SIG-M5 (cell line): Measurements from ENCODE around the gene ZNF628.
"Not testable (repeated sequence)": the region's sequence is repeated elsewhere in the genome, so short reads cannot be mapped to it uniquely, and the experiment has no call there.

ENCODE experiments used
- DNase-seq: peaks from one replicate; lab custom pipeline; 2025; lab: John Stamatoyannopoulos, UW

The ZNF628 gene

DNA sequence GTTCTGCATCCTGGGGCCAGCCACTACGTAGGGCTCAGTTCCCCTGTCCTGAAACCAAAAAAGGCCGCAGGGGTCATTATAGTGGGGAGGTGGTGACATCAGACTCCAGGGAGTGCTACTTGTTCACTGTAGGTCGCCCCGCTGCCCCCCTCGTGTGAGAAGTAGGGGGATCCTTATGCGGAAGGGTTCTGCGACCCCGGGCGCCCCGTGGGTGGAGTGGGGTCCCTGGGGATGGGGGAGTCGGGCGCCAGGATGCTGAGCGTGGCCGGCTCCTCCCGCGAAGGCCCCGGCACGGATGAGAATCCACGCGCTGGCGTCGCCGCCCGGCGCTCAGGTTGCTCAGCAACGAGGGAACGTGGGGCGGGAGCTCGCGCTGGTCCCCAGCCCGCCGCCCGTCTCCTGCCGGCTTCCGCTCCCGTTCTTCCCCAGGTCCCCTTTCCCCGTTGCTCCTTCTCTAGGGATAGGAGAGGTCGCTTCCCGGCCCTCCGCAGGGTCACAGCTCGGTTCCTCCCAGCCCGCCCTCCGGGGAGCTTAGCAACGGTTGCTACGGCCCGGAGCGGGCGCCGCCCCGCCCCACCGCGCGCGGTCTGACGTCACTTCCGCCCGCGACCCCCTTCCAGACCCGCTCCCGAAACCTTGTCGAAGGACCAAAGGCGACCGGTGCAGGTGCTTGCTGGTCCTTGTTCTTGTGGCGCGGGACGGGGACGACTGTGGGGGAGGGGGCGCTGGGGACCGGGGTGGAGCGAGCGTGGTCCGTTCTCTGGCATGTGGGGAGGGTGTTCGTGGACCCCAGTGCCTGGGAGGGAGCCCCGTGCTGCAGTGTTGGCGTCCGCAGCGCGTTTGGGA lies 8.4 kb downstream of the ZNF628 start, which contains the start of gene NAT14:
Gene NAT14, plus strand, starts transcription at position 596 of the 846 bp plus-strand sequence. CDS start 521 bp downstream, outside the sequence.
- DNase-seq: no peak

DNA sequence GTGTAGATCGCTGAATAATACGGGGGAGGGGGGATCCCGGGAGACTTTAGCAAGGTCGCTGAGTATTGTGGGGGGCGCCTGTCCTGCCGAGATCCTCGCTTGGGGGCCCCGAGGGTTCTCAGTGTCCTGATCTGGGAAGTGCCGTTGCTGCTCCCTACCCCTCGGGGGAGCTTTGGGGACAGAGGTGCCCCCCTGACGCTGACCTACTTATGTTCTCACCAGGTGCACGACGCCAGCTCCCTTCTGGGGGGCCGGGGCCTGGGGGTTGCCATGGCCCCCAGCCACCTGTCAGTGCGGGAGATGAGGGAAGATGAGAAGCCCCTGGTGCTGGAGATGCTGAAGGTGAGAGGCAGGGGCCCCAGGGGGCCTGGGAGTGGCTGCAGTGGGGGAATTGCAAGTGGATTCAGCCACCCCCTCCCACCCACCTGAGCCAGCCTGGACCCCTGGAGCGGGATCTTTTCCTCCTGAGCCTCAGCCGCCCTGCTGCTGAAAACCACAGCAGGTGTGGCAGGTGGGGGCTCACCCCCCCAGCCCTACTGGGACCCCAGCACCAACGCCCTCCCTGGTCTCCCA lies 9.1 kb downstream of the ZNF628 start:
- DNase-seq: no peak

DNA sequence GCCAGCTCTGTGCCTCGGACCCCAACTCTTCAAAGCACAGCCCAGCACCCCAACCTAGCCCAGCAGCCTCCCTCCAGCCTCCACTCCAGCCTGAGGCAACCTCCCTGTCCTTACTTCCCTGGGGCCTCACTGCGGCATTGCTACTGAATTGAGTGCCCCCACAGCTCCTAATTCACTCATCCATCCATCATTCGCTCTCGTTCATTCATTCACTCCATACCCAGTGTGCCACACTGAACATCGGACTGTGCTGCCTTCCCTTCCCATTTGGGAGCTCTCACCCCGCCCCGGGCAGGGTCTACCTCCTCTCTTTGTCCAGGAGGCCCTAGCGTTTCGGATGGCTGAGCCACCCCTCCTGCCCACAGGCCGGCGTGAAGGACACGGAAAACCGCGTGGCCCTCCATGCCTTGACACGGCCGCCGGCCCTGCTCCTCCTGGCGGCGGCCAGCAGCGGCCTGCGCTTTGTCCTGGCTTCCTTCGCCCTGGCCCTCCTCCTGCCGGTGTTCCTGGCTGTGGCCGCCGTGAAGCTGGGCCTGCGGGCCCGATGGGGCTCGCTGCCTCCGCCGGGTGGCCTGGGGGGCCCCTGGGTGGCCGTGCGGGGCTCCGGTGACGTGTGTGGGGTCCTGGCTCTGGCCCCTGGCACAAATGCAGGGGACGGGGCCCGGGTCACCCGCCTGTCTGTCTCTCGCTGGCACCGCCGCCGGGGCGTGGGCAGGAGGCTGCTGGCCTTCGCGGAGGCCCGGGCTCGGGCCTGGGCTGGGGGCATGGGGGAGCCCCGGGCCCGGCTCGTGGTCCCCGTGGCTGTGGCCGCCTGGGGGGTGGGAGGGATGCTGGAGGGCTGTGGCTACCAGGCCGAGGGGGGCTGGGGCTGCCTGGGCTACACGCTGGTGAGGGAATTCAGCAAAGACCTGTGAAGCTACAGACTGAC lies 9.9 kb downstream of the ZNF628 start:
- DNase-seq: no peak

DNA sequence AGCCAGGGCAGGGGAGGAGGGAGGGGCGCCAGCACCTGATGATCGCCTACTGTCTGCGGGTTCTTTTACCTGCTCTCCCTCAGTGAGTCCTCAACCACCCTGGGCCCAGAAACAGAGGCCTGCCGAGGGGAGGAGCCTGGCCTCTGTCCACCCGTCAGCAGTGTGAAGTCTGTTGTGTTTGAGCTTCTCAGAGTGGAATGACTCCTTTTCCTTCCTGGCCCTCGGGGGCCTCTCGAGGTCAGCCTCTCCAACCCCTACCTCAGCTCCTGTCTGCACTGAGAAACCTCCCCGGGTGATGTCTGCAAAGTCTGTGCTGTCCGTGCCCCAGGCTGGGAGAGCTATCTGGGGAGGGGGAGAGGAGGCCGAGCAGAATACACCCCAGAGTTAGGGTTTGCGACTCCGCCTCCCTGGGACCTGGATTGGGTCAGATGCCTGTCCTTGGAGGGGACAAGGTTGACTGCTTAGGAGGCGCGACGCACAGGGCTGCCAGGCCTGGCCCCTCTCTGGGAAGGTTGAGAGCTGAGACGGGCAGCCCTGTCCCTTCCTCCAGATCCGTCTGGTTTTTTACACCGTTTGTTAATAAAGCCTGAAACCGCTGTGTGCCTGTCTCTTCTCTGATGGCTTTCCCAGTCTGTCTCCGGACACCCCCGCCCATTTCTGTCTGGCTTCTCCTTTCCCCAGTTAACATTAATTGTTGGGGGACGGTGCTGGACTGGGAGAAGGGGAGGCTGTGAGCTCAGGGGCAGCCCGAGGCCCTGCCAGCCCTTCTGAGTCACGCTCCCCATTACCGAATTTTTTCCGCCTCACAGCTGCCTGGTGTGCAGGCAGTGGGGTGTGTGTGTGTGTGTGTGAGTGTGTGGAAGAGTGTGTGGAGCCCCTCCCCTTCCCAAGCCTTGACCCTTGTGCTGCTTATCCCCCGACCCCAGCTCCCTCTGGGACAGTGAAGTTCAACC lies 10.8 kb downstream of the ZNF628 start:
- DNase-seq: no peak

DNA sequence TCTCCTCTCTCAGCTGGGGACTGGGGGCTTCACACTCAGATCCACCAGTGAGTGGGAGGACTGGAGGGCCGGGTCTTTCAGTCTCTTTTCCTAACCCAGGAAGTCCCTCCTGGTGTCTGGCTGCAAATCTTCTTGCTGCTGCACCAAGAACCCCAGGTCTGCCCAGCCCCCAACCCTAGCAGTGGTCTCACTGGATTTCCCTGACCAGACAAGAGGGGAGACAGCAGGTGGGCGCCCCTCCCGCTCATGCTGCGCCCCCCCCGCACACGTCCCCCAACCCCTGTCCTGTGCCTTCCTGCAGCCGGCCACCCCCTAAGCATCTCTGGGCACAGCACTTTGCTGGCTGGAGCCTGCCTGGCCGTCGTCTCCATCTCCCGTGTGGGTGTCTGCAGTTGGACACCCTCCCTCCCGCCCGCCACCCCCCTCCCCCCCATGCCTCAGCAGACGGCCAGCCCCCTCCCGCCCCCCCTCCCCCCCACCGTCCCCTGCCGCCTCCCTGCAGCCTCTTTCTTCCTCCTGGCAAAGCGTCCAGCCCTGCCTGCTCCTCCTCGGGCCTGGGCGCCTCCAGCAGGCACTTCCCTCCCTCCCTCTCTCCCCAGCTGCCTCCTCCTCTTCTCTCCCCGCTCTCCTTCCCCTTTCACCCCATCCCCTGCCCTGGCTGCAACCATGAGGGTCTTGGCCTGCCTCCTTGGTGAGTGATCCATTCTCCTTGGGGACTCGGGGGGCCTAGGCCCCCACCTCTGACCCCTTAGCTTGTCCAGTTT lies 11.7 kb downstream of the ZNF628 start, which contains the start of gene SSC5D:
Gene SSC5D, plus strand, starts transcription at position 513 of the 764 bp plus-strand sequence. Its CDS starts 154 bp downstream, at position 667.
- no peak for DNase-seq

DNA sequence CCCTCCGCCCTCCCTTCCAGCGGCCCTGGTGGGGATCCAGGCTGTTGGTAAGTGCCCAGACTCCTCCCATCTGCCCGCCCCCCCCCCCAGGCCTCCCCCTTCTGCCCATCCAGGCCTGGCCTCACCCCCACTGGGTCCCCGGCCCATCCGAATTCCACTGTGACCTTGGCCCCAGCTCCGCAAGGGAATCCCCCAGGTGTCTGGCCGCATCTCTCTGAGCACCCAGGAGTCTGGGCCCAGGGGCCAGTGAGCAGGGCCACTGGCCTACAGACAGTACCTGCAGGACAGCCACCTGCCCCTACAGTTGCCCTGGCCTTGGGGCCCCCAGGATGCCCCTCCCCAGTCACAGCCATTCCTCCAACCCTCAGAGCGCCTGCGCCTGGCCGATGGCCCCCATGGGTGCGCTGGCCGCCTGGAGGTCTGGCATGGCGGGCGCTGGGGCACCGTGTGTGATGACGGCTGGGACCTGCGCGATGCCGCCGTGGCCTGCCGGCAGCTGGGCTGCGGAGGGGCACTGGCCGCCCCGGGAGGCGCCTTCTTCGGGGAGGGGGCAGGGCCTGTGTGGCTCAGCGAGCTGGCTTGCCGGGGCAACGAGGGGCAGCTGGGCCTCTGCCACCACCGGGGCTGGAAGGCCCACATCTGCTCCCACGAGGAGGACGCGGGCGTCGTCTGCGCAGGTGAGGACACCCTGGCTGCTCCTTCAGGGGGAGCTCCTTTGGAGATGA lies 12.7 kb downstream of the ZNF628 start:
- no peak for DNase-seq

DNA sequence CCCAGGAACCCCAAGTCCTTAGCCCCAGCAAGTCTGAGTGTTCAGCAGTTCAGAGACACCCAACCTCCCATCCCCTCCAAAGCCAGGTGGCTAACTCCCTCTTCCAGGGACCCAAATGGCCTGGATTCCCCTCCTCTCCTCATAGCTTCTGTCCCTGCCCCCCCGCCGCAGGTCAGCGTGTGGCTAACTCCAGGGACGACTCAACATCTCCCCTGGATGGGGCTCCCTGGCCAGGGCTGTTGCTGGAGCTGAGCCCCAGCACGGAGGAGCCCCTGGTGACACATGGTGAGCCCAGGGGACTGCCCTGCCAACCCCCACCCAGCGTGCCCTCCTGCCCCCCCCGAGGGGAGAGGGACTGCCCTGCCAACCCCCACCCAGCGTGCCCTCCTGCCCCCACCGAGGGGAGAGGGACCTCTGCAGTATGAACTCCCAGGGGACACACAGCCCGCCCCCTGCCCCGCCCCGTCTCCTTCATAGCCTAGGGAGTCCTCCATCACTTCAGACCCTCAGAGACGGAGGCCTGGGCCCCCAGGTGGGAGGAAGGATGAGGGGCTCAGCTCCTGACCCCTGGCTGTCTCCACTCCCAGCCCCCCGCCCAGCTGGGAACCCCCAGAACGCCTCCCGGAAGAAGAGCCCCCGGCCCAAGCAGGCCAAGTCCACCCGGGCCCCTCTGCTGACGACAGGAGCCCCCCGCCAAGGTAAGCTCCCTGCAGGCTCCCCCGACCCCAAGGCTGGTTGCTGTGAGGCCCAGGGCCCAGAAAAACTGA lies 13.5 kb downstream of the ZNF628 start:
- no peak for DNase-seq

DNA sequence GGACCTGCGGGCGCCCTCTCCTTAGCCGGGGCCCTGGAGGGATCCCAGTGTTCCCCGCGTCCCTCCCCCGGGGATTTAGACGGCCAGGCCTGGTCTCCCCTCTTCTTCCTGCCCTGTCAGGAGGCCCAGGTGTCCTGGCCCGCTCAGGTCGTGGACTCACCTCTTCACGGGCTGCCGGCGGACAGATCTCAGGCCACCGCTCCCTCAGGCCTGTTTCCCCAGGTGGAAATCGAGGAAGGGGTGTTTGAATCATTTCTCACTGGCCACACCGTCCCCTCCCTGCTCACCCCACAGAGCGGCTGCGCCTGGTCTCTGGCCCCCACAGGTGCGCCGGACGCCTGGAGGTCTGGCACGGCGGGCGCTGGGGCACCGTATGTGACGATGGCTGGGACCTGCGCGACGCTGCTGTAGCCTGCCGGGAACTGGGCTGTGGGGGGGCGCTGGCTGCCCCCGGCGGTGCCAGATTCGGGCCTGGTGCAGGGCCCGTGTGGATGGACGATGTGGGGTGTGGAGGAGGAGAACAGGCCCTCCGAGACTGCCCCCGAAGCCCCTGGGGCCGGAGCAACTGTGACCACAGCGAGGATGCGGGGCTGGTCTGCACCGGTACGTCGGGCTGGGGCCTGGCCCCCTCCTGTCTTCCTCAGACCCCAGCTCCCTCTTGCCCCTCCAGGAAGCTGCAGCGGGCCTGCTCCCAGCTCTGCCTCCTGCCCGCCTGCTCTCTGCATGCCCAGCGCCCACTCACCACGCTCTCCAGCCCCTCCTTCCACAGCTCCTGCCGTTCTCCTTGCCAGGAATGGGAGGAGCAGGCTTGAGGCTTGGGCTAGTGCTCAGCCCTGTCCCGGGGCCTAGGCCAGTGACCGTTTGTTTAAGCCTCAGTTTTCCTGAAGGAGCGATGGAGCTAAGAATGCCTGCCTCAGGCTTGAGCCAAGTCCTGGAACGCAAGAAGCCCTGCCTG lies 14.3 kb downstream of the ZNF628 start:
- no peak for DNase-seq

DNA sequence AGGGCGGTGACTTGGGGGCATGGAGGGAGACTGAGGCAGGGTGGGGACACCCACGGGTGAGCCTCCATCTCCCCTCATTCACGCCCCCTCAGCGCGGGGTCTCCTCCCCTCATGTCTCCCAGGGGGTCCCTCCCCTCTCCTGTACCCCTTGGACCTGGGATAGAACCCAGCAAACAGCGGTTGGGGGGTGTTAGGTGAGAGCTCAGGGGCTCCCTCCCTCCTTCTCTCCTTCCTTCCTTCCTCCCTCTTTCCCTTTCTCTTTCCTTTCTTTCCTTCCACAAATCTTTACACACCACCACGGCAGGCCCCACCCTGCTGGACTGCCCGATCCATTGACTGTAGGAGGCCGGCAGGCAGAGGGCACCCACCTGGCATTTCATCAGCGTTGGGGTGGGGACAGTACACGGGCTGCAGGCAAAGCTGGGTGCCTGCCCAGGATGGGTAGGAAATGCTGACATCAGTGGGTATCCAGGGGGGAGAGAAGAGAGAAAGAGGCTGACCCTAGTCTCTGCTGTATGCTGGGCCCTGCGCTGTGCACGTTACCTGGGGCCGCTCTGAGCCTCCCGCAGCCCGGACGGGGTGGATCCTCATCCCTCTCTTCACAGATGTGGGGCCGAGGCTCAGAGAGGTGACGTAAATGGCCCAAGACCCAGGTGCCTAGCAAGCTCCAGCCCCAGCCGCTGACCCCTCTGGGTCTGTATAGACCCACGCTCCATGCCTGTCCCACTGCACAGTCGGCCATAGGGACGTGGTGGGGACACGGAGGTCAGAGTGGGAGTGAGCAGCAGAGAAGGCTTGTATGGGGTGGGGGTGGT lies 15.3 kb downstream of the ZNF628 start:
- DNase-seq: no peak

DNA sequence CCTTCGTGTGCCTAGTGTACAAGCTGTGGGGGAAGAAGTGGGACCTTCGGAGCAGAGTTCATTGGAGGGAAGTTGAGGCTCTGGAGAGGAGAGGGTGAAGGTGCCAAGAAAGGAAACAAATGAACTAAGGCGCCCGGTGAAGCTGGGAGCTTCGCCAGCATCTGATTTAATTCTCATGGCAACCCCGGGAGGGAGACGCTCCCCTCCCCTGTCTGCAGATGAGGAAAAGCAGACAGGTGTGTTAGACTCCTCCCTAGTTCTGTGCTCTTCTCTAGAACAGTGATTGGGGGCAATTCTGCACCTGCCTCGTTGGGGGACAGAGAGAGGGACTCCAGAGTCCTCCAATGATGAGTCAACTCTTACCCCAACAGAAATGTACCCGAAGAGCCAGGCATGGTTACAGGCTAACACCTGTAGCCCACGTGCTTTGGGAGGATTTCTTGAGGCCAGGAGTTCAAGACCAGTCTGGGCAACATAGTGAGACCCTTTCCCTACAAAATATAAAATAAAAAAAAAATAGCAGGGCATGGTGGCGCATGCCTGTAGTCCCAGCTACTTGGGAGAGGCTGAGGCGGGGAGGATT lies 16.0 kb downstream of the ZNF628 start:
- no peak for DNase-seq

DNA sequence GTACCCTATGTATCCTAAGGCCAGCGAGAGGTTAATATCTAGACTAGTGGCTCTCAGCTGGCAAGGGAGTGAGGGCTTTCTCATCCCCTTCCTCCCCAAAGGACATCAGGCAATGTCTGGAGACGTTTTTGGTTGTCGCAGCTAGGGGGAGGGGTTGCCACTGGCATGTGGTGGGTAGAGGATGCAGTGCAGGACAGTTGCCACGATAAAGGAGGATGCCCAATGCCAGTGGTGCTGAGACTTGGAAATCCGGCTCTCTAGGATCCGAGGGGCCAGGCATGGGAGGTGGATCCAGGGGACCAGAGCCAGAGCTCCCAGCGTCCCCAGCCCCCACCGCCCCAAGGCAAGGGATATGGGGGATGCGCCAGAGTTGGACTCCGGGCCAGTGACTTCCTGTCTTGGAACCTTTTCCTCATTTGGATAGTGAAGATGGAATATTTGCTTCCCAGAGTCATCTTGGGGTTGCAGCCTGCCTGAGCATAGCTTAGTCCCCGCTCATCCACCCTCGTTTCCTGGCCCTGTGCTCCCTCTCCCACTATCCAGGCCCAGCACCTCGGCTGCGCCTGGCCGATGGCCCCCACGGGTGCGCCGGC lies 16.7 kb downstream of the ZNF628 start:
- DNase-seq: no peak

DNA sequence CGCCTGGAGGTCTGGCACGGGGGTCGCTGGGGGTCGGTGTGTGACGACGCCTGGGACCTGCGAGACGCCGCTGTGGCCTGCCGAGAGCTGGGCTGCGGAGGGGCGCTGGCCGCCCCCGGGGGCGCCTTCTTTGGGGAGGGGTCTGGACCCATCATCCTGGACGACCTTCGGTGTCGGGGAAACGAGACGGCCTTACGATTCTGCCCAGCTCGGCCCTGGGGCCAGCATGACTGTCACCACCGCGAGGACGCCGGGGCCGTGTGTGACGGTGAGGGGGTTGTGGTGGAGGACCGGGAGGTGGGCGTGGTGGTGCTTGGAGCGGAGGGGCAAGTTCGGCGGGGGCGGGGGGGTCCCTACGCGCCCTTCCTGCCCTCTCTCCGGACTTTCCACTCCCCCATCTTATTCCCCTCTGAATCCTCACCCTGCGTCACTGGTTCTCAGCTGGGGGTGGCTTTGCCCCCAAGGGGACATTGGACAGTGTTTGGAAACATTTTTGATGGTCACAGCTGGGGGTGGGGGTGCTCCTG lies 17.3 kb downstream of the ZNF628 start:
- DNase-seq: no peak

DNA sequence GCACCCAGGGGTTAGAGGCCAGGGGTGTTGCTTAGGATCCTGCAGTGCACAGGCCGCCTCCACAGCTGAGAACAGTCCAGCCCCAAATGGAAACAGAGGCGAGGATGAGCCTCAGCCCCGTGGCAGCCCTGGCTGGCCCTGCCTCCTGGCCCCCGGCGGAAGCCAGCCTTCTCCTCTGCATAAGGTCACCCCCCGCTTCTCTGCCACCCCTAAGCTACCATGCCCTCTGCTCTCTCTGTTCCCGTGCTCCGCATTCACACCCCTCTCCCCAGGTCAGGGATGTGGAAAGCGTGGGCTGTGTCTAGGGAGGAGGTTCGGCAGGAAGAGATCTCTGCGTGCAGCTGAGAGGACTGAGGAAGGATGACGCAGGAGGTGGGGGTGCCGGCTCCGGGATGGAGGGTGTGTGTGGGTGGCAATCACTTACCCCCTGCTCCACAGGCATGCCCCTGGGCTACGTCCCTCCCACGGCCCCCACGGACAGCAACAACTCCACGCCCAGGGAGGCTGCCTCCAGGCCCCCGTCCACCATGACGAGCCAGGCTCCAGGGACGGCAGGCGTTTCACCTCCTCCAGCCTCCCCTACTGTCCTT lies 17.9 kb downstream of the ZNF628 start:
- no peak for DNase-seq

DNA sequence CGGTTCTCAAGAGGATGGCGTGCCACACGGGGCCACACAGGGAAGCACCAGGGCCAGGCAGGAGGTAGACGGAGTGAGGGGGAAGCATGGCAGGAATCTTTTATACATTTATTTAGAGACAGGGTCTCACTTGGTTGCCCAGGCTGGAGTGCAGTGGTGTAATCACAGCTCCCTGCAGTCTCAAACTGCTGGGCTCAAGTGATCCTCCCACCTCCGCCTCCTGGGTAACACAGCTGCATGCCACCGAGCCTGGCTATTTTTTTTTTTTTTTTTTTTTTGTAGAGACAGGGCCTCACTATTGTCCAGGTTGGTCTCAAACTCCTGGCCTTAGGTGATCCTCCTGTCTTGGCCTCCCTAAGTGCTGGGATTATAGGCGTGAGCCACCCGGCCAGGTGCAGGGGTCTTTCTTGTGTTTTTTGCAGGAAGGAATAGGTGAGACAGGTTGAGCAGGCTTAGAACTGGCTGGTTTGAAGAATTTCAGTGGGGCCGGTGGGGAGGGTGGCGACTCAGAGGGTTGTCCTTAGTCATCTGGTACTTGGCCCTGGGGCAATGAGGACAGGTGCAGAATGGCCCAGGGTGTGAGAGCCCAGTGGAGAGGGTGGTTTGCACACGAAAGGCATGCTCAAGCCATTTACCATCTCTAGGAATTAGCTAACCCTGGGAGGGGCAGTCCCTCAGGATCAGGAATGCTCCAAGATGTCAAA lies 19.4 kb downstream of the ZNF628 start:
- no peak for DNase-seq

DNA sequence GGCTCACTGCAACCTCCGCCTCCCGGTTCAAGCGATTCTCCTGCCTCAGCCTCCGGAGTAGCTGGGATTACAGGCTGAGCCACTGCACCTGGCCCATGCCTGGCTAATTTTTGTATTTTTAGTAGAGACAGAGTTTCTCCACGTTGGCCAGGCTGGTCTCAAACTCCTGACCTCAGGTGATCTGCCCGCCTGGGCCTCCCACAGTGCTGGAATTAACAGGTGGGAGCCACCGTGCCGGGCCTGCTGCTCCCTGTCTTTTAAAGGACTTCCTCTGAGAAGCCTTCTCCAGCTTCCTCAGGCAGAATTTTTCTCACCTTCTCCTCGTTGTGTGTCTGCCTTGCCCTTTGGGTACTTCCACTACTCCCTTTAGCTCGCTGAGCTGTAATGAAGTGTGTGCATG lies 20.4 kb downstream of the ZNF628 start:
- not testable (repeated sequence) for DNase-seq
